ENCODE data around the gene ASPSCR1.

ASPSCR1 gene

GRCh38 chr17:81991684-81992305 is 14.4 kb downstream of the ASPSCR1 start:
- no peak for TF ChIP-seq CTCF (IDR thresholded peaks at IDR 0.05; ENCODE audit: insufficient read depth, missing control alignments)
- DNase-seq (ENCODE audit: insufficient read length, low spot score), result no peak
- no peak for FAIRE-seq

GRCh38 chr17:81992306-81993102 is 15.1 kb downstream of the ASPSCR1 start:
- FAIRE-seq (no peak), DNase-seq (ENCODE audit: insufficient read length, low spot score) (no peak)
- TF ChIP-seq CTCF (IDR thresholded peaks at IDR 0.05; ENCODE audit: insufficient read depth, missing control alignments), result no peak

- no peak for FAIRE-seq
- no peak for DNase-seq (ENCODE audit: insufficient read length, low spot score)
- TF ChIP-seq CTCF (IDR thresholded peaks at IDR 0.05; ENCODE audit: insufficient read depth, missing control alignments), result no peak
These were observed 16.5 kb downstream of the ASPSCR1 start for GRCh38 chr17:81993729-81994592.

- FAIRE-seq (no peak), DNase-seq (ENCODE audit: insufficient read length, low spot score) (no peak)
- no peak for TF ChIP-seq CTCF (IDR thresholded peaks at IDR 0.05; ENCODE audit: insufficient read depth, missing control alignments)
These were observed 17.4 kb downstream of the ASPSCR1 start for GRCh38 chr17:81994593-81995462.

- DNase-seq (ENCODE audit: insufficient read length, low spot score) (no peak), FAIRE-seq (no peak)
- TF ChIP-seq CTCF (IDR thresholded peaks at IDR 0.05; ENCODE audit: insufficient read depth, missing control alignments), result no peak
These were observed 18.2 kb downstream of the ASPSCR1 start for GRCh38 chr17:81995463-81996231.

GRCh38 chr17:81996232-81996756 is 18.9 kb downstream of the ASPSCR1 start:
- DNase-seq (ENCODE audit: insufficient read length, low spot score), result no peak

More at GRCh38 chr17:81996232-81996756, 18.9 kb downstream of the ASPSCR1 start:
- FAIRE-seq, result no peak
- TF ChIP-seq CTCF (IDR thresholded peaks at IDR 0.05; ENCODE audit: insufficient read depth, missing control alignments), result no peak
